Right ventricle myocardium inferior (tissue), 1 donor: Measurements from ENCODE around the gene BEST2. TPM values are rescaled to one million over a fixed set of nuclear protein-coding genes. Genes with fewer than 3 reads are reported as not detected.

Source experiments
- ATAC-seq: fragments of 200-7000 bp; cut with Tn5 transposase; one replicate; pipeline ENCODE4 v1.9.1; 2020; ENCODE audit warnings: mild to moderate bottlenecking, moderate library complexity
- DNase-seq: peaks from one replicate; pipeline ENCODE4 v3.0.0; 2021; ENCODE audit errors: missing footprints
- intact Hi-C: fragments of 100-400 bp; cut with DNase I; formaldehyde crosslinking; loops from one replicate; pipeline ENCODE4 v1.11.0; 2022
- total RNA-seq: library from RNA; stranded (reverse); fragmentation: NEBNext Ultra II Directional; extraction: Animal tissue kit (Norgen Biotek cat#: 25700); gene quantifications from one replicate; pipeline ENCODE4 v1.2.1, GENCODE V29; 2021
- donor health status: DM: no; HTN: yes; CAD: no; lungs with severe emphysema.

Gene BEST2
- total RNA-seq, 1 donor from 2014 or later, result not detected

- DNase-seq (peak; percentile 88), ATAC-seq (peak; percentile 72)
- intact Hi-C loops, result no loop called here
Measured at GRCh38 chr19:12757544-12758274, 6.1 kb downstream of the BEST2 start.

DNA sequence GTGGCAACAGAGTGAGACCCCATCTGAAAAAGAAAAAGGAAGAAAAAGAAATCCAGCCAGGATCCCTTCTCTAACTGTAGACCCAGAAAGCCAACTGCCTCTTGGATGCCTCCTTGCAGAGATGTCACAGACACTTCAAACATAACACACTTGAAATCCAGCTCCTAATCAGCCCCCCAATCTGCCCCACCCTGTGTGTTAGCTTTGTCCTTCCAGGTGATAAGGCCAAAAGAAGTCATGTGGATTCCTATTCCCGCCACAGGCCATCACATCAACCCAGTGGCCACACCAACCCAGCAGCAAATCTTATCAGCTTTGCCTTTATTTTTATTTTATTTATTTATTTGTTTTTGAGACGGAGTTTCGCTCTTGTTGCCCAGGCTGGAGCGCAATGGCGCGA is 8.1 kb downstream of the BEST2 start:
- DNase-seq, result no peak
- no peak for ATAC-seq
- intact Hi-C loops, result no loop called here

DNA sequence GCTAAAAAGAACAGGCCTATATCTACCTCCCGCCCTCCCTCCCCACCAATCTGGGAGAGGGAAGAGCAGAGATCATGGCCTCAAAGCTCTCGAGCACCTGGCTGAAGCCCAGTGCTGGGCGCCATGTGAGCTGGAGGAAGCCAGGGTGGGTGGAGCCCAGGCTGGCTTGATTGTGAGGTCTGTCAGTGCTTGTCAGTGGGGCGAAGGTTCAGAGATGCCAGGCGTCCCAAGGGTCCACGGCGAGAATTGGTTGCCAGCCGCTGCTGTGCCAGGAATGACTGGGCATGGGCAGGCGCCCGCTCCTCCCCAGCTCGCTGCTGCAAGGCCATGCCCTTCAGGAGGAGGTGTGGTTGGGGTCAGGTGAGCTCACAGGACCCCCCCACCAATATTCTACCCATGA is 11.5 kb downstream of the BEST2 start:
- DNase-seq (peak; percentile 85), ATAC-seq (peak; percentile 69)
- intact Hi-C loops, result no loop called here

DNA sequence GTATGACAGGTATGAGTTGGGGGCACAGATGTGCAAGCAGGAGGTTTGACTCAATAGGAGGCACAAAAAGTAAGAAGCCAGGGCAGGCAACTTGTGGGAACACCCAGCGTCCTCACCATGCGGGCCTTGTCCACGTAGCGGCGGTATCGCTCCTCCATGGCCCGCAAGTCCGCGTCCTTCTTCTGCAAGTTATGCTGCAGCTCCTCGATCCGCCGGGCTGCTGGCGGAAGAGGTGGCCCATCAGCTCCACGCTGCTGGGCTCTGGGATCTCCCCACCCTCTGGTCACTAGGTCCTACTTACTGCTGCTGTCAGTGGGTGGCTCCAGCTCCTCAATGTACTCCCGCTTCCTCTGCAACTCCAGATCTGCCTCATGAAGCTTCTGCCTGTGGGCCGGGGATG is 13.1 kb downstream of the BEST2 start:
- intact Hi-C loops, result loop anchor here (2.0 kb wide), 1 partner anchor 82 kb away; no protein-coding TSS in a partner anchor
- ATAC-seq (no peak), DNase-seq (no peak)

DNA sequence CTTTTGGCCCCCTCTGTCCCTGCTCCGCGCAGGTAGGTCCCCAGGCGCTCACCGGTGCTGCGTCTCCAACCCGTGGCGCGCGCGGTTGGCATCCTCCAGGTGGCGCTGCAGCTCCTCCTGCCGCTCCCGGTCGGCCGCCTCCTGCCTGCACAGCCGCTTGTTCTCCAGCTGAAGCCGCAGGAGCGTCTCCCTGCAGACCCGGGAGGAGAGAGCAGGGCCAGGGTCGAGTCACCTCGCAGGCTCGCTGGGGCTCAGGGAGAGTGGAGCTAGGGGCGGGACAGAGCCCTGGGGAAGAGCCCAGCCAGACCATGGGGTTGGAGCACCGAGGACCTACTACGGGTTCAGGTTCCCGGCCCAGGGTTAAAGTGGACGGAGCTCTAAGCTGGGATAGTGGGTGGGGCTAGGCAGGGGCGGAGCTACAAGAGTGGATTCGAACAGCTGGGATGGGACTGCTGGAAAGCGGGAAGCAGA is 14.5 kb downstream of the BEST2 start:
- peak; percentile 88 for ATAC-seq
- peak; percentile 95 for DNase-seq

GRCh38 chr19:12767150-12767549 is 15.6 kb downstream of the BEST2 start:
- intact Hi-C loops, result loop anchor here (2.0 kb wide), 1 partner anchor 30 kb away; no protein-coding TSS in a partner anchor
- ATAC-seq, result no peak
- no peak for DNase-seq

More for the DNA sequence above, 14.5 kb downstream of the BEST2 start:
- intact Hi-C loops, result loop anchor here (2.0 kb wide), 1 partner anchor 31 kb away; no protein-coding TSS in a partner anchor

GRCh38 chr19:12767666-12768065 is 16.1 kb downstream of the BEST2 start:
- DNase-seq, result no peak
- no peak for ATAC-seq
- intact Hi-C loops, result loop anchor here (2.0 kb wide), 1 partner anchor 29 kb away; no protein-coding TSS in a partner anchor

- ATAC-seq (no peak), DNase-seq (no peak)
- intact Hi-C loops, result no loop called here
Measured at GRCh38 chr19:12769689-12770088, 18.1 kb downstream of the BEST2 start.

DNA sequence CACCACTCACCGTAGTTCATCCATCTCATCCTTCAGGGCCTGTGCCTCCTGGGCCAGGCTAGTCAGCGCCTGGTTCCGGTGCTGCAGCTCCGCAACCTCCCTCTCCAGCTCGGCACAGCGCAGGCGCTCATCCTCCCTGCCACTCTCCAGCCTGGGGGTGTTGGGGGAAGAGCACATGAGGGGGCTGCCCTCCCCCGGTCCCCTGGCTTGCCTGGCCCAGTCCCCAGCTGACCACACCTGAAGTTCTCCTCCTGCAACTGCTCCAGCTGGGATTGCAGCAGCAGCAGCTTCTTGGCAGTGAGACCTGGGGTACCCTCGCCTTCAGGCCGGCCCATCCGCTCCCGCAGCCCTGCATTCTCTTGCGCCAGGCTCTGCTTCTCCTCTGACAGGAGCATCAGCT is 19.3 kb downstream of the BEST2 start:
- no peak for ATAC-seq
- intact Hi-C loops, result no loop called here
- DNase-seq, result no peak

DNA sequence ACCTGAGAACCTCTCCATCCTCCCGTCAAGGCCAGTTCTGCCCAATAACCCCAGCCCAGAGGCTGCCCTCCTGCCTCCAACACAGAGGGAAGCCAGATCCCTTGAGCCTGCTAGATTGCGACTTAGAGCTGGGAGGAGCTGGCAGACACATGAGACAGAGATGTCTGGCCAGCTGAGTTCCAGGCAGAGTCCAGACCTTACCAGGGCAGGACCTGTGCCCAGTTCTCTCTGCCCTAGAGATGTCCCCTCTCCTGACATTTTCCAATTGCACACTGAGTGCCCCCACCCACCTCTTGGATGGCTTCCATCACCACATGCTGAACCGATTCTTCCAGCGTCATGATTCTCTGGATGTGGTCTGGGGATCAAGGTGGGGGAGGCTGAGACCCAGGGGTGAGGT is 20.7 kb downstream of the BEST2 start:
- DNase-seq (no peak), ATAC-seq (peak; percentile 58)
- intact Hi-C loops, result no loop called here

- ATAC-seq (no peak), DNase-seq (no peak)
- intact Hi-C loops, result no loop called here
Measured at GRCh38 chr19:12773571-12773970, 22.0 kb downstream of the BEST2 start.

GRCh38 chr19:12774588-12775555 is 23.3 kb downstream of the BEST2 start, which contains the start of gene HOOK2:
TSS of gene HOOK2 (minus strand) at chr19:12775552. CDS start at chr19:12775449, 103 bp downstream.
- intact Hi-C loops, result no loop called here
- no peak for DNase-seq
- no peak for ATAC-seq

- intact Hi-C loops, result loop anchor here (1.0 kb wide), 1 partner anchor 19 kb away; no protein-coding TSS in a partner anchor
- ATAC-seq (peak; percentile 56), DNase-seq (peak; percentile 92)
Measured at GRCh38 chr19:12777217-12778016, 25.8 kb downstream of the BEST2 start.

DNA sequence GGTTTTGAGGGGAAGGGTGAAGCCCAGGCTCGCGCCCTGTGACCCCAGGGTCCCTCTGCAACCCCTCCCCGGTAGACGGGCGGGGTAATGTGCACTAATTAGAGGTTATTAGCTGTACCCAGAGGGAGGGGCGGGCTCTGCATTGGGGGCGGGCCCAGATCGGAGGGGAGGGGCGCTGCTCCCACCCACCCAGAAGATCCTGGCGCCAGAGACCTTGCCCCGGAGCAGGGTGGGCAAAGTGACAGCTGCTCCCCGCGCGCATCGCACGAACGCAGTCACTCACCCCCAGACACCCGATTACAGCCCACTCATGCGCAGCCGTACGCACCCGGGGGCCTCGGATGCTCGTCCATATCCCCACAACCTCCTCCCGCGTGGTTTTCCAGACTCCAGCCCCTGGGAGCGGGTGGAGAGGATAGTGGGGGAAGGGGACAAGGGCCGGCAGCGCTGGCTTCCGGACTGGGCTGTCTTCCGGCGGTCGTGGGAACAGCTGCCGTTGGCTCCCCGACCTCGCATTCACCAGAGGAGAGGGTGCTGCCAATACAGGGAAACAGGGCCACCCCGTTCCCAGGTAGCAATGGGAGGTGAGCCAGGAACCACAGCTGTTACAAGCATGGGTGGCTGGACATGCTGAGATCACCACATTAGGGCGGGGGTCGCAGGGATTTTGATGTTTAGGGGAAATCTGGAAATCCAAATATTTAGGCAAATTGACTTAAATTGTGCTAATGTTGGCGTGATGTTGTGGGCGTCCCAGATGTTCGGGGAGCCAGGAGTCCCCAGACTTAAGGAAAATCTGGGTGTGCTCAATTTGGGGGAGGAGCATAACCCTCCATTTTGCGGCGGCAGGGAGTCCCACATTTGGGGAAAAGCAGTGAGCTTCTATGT is 26.7 kb downstream of the BEST2 start:
- DNase-seq (peak; percentile 88), ATAC-seq (peak; percentile 36)
- intact Hi-C loops, result no loop called here

GRCh38 chr19:12778905-12779161 is 27.2 kb downstream of the BEST2 start:
- intact Hi-C loops, result no loop called here
- ATAC-seq (no peak), DNase-seq (no peak)

DNA sequence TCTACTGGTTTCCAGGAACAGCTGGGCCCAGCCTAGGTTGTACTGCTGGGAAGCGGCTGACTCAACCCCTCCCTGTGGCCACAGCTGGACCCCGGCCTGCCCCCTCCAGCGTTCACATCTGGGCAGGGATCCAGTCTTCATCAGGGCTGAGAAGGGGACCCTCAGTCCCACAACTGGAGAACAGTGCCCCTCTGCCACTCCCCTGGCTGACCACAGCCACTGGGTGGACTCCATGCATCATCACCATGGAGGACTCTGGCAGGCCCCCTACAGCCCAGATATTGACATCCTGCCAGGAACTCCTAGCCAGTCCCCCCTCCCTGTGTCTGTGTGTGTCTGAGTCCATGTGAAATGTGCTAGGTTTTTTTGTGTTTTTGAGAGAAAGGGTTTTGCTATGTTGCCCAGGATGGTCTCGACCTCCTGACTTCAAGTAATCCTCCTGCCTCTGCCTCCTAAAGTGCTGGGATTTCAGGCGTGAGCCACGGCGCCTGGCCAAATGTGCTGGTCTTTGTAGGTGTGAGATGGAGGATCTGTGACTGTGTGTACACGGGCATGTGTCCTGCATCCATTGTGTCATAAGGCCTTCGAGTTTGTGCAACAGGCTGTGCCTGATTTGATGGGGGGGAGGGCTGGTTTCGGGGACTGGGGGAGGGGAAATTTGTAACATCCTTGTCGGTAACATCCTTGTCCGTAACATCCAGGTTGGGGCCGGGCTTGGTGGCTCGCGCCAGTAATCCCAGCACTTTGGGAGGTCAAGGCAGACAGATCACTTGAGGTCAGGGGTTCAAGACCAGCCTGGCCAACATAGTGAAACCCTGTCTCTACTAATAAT is 27.8 kb downstream of the BEST2 start:
- intact Hi-C loops, result no loop called here
- ATAC-seq (peak; percentile 17), DNase-seq (peak; percentile 85)

DNA sequence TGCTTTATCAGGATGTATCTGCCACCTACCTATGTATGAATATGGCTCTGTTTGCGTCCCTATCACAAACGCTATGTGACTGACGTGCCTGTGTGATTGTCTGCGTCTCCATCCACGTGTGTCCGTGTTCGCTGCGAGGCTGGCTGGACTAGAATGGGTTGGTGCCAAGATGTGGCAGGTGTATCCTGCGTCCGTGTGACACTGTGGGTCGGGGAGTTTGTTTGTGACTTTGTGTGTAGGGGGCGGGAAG is 30.5 kb downstream of the BEST2 start:
- DNase-seq (no peak), ATAC-seq (no peak)
- intact Hi-C loops, result no loop called here
